ENCODE data around the gene SEMA3F.
"Not testable (repeated sequence)": the region's sequence is repeated elsewhere in the genome, so short reads cannot be mapped to it uniquely, and the experiment has no call there.

The SEMA3F gene

DNA sequence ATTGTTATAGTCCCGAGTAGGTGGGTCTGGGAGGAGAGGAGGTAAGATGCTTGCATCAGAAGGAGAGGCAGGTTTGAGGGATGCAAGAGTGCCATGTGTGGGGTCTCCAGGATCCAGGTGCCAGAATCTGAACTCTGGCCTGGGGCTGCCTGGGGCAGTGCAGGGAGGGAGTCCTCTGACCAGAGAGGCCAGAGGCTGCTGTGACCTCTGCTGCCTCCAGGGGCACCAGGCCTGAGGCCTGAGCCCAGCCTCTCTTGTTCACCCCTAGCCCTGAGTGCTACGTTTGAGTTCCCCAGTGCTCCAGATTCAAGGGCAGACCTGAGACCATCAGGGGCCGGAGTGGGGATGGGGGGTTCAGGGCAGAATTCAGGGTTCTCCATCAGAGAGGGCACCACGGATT lies 57.4 kb downstream of the SEMA3F start:
- DNase-seq = no peak

DNA sequence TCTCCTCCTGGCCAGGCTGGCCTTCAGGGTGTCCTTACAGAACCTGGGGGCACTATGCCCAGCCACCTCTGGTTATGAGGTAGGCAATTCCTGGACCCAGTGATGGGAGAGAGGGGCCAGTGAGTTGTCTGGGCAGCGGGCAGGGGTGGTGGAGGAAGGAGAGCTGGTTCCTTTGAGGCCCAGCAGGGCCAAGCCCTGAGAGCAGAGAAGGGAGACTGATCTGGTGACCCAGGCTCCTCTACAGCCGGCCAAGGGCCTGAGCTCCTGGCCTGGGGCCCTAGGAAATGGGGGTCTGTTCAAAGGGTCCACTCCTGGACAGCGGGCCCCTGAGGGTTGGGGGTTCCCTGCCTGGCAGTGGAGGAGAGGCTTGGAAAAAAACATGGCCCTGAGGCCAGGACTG lies 57.8 kb downstream of the SEMA3F start:
- no peak for DNase-seq

DNA sequence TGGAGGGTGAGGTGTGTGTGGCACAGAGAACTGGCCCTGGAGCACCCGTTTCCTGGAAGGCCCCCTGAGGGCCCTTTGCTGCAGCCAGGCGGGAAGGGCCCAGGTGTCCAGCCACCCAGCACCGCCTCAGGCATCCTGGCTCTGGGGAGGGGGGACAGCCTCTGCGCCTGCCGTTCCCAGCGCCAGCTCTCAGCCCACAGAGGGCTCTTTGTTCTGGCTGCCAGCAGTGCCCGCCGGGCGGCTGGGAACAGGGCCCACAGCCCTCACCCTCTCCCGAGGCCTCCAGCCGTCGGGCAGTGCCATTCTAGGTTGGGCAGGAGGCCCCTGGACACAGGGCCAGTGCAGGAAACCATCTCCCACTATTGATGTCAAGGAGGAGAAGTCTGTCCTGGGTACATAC lies 58.2 kb downstream of the SEMA3F start:
- no peak for DNase-seq

DNA sequence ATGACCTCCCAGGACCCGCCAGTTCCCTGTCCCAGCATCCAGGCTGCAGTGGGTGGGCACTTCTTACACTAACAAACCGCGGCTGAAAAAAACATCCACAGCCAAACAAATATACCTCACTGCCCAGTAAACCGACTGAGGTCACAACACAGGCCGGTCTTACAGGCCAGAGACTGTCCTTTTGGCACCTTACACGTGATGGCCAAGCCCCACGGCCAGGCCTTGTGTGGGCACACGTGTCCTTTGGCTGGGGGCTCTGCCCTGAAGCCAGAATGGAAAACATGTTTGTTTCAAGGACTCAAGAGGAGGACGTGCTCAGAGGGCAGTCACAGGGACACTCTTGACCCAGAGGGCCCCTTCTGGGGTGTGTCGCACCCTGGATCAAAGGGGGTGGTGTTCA lies 59.7 kb downstream of the SEMA3F start:
- DNase-seq = no peak

DNA sequence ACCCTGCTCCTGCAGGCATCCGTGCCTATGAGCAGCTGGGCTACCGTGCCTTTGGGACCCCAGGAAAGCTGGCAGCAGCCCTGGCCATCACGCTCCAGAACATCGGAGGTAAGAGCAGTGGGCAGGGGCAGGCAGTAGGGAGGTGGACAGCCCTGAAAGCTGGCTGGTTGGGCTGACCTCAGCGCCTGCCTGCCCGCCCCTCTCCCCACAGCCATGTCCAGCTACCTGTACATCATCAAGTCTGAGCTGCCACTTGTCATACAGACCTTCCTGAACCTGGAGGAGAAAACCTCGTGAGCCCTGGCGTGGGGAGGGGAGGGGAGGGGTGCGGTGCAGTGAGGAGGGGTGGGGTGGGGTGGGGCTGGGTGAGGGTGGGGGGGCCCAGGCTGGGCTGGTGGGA lies 60.4 kb downstream of the SEMA3F start:
- DNase-seq = no peak

- no peak for DNase-seq
Measured at GRCh38 chr3:50217681-50218080, 62.6 kb downstream of the SEMA3F start.

- no peak for DNase-seq
Measured at GRCh38 chr3:50218448-50218847, 63.3 kb downstream of the SEMA3F start.

DNA sequence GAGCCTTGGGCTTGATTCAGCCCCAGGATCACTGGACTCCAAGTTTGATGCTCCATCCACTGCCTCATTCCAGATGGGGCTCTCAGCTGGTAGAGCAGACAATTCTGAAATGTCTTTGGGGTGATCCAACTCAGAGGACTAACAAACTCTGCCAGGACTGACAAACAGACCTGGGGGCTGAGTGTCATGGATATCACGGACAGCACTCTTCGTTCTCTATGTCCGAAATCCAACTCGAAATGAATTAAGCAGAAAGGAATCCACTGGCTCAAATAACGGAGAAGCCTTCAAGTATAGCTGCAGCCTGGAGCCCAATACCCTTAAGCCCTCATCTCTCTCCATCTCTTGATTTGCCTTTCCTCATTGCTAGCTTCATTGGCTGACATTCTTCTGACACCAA lies 64.2 kb downstream of the SEMA3F start:
- no peak for DNase-seq

- no peak for DNase-seq
Measured at GRCh38 chr3:50220109-50220508, 65.0 kb downstream of the SEMA3F start.

DNA sequence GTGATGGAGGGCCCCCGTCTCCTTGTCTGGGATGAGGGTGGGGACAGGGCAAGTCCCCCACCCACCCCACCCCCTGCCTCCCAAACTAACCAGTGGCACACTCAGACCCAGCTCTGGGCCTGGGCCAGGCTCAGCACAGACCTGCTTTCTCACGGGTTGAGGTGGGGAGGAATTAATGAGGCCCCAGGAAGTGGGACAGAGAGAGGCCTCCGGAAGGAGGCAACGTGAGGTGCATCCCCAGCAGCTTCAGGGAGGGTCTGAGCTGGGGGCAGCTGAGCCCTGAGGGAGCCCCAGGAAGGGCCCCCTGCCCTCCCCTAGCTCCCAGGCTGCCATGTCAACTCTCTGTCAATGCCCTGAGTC lies 65.9 kb downstream of the SEMA3F start:
- DNase-seq = no peak

DNA sequence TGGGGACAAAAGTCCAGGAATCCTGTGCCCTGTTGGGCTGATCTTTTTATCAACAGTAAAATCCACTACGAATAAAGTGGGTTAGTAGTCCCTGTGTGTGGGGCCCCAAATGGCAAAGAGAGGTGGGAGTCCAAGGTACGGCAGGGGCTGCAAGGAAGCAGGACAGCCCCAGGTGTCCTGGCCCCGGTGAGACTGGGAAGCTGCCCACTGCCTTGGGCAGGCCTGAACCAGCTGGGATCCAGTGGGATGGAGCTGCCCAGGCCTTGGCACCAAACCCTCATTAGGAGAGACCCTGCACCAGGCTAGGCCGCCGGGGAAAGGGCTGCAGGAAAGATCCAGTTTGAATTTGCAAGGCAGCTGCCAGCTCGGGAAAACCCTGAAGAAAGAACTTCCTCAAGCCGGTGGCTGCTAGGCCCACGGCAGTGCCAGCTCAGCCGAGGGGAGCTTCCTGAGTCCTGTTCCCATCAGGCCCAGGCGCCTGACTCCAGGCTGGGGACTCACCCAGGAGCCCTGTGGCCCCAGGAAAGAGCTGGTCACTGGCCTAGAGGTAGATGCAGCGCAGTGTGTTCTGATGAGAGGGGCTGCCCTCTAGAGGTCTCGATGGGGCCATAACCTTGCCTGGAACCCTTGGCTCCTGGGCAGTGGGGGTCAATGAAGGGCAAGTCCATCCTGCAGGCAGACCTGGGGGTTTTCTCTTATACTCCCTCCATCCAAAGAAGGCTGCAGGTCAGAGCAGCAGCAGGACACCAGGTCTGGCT lies 66.5 kb downstream of the SEMA3F start:
- no peak for DNase-seq

GRCh38 chr3:50222169-50222528 lies 67.0 kb downstream of the SEMA3F start:
- no peak for DNase-seq

DNA sequence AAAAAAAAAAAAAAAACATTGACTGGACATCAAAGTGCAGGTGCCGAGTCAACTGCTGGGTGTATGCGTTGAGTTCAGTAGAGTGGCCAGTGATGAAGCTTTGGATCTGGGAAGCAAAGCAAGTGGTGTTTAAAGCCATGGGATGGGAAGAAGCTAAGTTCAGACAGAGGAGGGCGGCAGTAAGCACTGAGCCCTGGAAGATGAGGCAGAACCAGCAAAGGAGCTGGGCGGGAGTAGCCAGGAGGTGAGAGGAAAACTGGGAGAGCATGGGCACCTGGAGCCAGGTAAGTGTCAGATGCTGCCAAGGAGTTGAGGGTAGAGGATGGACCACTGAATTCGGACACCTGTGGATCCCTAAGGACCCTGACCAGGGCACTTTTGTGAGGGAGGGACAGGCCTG lies 69.5 kb downstream of the SEMA3F start:
- no peak for DNase-seq

- peak; percentile 21 to 23 for DNase-seq
Measured at GRCh38 chr3:50226888-50227389, 71.8 kb downstream of the SEMA3F start.

GRCh38 chr3:50227390-50228183 lies 72.5 kb downstream of the SEMA3F start:
- DNase-seq = peak; percentile 80 to 82

- not testable (repeated sequence) for DNase-seq
Measured at GRCh38 chr3:50228184-50228763, 73.2 kb downstream of the SEMA3F start.

GRCh38 chr3:50229490-50229889 lies 74.4 kb downstream of the SEMA3F start:
- DNase-seq = no peak

DNA sequence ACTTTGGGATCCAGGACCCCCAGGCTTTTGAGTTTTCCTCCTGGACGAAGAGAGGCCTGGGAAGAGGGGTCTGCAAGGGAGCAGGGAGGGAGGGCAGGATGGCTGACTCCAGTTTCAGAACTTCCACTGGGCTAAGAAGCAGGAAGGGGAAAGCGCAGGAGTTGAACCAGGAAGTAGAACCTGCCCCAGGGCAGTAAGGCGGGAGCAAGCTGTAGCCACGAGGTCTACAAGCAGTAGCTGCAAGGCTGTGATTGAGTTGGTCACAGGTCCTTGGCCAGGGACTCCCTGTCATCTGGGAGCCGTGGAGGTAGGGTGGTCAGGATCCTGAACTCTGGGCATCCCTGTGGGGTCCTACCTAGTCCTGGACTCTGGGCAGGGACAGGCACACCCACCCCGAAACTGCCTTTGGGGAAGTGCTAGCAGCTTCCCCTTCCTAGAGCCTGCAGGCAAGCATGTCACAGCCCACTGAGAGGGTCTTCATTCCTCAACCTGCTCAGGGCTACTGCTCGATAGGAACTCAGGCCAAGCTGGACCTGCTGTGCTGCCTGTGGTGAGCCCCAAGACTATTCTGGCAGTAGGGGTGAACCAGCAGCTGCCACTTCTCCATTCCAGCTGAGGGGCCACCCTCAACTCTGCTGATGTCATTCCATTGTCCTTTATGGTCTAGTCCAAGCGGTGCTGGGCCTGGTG lies 75.1 kb downstream of the SEMA3F start:
- DNase-seq = no peak

- DNase-seq = no peak
Measured at GRCh38 chr3:50230794-50231125, 75.6 kb downstream of the SEMA3F start.

DNA sequence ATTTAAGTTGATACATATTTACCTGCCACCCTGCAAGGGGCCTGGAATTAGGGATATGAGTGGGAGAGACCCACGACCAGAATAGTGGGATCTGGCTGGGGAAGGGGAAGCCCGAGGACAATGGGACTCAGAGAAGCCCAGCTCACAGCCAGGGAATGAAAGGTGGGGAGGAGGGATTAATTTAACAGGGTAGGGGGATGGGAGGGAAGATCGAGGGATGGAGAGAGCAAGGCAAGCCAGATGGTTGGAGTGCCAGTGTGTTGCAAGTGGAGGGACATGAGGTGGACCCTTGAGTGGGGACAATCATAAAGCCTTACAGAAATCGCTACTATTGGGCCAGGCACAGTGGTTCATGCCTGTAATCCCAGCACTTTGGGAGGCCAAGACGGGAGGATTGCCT lies 76.5 kb downstream of the SEMA3F start:
- DNase-seq = no peak

DNA sequence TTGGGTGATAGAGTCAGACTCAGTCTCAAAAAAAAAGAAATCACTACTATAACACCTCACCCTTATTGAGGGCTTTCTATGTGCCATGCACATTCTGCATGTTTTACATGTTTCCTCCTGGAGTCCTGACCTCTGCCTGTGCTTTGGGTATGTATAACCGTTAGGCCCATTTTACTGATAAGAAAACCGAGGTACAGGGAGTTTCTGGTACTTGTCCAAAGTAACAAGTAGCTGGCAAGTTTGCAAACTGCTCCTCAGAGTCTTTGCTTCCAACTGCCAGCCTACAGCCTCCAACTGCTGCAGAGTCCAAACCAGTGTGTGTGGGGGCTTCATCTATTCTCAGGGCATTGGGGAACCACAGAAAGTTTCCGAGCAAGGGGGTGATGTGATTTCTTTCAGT lies 77.2 kb downstream of the SEMA3F start:
- no peak for DNase-seq

DNA sequence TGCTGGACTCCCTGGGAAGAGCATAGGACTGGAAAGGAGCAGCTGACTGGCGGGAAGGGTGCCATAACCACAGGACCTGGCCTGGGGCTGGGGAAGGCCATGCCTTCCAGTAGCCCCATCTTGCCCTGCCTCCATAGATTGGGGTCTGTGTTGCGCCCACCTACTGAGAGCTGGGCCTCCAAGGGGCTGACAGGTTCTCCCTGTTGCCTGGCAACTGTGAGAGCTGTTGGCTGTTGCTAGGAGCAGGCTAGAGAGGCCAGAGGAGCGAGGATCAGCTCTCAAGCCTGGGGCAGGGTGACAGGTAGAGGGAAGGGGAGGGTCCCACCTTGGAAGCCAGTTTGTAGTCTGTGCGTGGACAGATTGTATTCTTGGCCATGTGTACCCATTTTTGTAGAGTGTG lies 78.1 kb downstream of the SEMA3F start:
- no peak for DNase-seq

- DNase-seq = peak; percentile 99
Measured at GRCh38 chr3:50235716-50236483, 80.8 kb downstream of the SEMA3F start, which contains the start of gene GNAI2. GNAI2 (plus strand) TSS chr3:50236204; CDS start chr3:50236336, 132 bp downstream.

Data from activated CD4-positive, alpha-beta T cell treated with anti-CD3 and anti-CD28 coated beads, Interleukin-2, amount 50 U/mL, for 4 hours (primary cell).